Measurements from ENCODE around the gene AGBL2.
"Not testable (repeated sequence)": the region's sequence is repeated elsewhere in the genome, so short reads cannot be mapped to it uniquely, and the experiment has no call there.

The AGBL2 gene

DNA sequence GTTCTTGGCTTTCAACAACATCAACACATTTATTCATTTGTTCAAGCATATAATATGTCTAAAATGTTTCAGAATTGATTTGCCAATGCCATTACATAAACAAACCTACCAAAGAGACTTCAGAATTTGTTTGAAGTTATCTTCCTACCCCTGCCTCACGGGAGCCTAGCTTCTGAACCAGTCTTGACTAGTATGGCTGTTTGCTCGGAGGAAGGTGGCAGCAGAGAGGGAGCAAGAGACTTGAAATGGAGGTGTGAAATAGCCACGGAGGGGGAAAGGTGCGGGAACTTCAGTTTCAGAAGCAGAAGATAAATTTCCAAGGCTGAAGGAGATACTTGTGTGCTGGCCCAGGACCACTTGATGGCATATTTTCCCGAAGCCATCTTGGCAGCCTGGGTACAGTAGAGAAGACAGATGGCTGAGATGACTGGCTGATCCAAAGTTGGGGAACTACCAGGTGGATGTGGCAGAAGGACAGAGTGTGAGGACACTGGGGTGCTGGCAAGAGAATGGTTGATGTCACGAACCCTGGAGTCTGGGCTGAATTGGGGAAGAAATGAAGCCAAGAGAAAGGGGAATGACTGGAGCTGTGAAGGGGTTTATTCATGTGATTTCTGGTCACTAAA lies 58.8 kb downstream of the AGBL2 start:
- no peak overlapping the region for H3K4me3 ChIP-seq (ENCODE audit: low read length)
- no peak overlapping the region for H3K9ac ChIP-seq (ENCODE audit: low read length)
- H3K9me3 ChIP-seq (ENCODE audit: control insufficient read depth, low read length), result no peaks in the 10 kb centered on the region
- no peaks in the 10 kb centered on the region for H3K36me3 ChIP-seq (ENCODE audit: control insufficient read depth, insufficient read depth, low read length, severe bottlenecking)
- H3K27me3 ChIP-seq (replicated peaks; ENCODE audit: control insufficient read depth, insufficient read depth, low read length), result no peaks in the 10 kb centered on the region
- DNase-seq (ENCODE audit: low read depth), result no peak
- no peaks in the 10 kb centered on the region for H3K4me1 ChIP-seq (ENCODE audit: control insufficient read depth, insufficient read depth, low read length)

DNA sequence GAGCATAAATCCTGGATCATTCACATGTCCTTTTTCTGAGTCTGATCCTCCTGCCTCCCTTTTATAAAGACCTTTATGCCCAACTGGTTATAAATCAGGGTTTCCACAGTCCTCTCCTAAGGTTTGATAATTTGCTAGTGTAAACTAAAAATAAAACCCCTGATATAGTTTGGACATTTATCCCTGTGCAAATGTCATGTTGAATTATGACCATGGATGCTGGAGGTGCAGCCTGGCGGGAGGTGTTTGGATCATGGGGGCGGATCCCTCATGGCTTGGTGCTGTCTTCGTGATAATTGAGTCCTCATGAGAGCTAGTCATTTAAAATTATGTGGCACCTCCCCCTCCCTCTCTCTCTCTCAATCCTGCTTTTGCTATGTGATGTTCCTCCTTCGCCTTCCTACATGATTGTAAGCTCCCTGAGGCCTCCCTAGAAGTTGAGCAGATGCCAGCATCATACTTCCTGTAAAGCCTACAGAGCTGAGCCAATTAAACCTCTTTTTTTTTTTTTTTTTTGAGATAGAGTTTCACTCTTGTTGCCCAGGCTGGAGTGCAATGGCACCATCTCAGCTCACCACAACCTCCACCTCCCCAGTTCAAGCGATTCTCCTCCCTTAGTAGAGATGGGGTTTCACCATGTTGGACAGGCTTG lies 63.2 kb downstream of the AGBL2 start:
- H3K4me1 ChIP-seq (ENCODE audit: control insufficient read depth, insufficient read depth, low read length), result peaks cover 4% of the 10 kb centered on the region
- H3K36me3 ChIP-seq (ENCODE audit: control insufficient read depth, insufficient read depth, low read length, severe bottlenecking), result no peaks in the 10 kb centered on the region
- H3K27me3 ChIP-seq (replicated peaks; ENCODE audit: control insufficient read depth, insufficient read depth, low read length), result no peaks in the 10 kb centered on the region
- H3K9me3 ChIP-seq (ENCODE audit: control insufficient read depth, low read length), result no peaks in the 10 kb centered on the region
- no peak overlapping the region for H3K4me3 ChIP-seq (ENCODE audit: low read length)
- no peak for DNase-seq (ENCODE audit: low read depth)
- H3K9ac ChIP-seq (ENCODE audit: low read length), result no peak overlapping the region

DNA sequence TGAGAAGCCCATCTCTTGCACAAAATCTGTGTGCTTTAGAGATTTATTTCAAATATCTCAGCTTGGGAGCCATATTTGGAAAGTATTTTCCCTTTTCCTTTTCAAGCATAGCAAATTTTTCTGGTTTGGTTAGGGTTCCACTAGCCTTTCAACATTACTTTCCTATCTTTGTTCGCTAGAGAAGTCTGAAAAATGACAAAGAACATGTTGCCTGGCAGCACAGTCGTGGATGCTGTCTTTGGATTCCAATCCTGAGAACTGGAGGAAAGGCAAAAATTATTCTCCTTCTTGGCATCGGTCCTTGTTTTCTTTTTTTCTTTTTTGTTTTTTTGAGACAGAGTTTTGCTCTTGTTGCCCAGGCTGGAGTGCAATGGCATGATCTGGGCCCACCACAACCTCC lies 65.9 kb downstream of the AGBL2 start:
- H3K9ac ChIP-seq (ENCODE audit: low read length), result no peak overlapping the region
- no peaks in the 10 kb centered on the region for H3K36me3 ChIP-seq (ENCODE audit: control insufficient read depth, insufficient read depth, low read length, severe bottlenecking)
- no peaks in the 10 kb centered on the region for H3K9me3 ChIP-seq (ENCODE audit: control insufficient read depth, low read length)
- no peak for DNase-seq (ENCODE audit: low read depth)
- peaks cover 4% of the 10 kb centered on the region for H3K4me1 ChIP-seq (ENCODE audit: control insufficient read depth, insufficient read depth, low read length)
- no peaks in the 10 kb centered on the region for H3K27me3 ChIP-seq (replicated peaks; ENCODE audit: control insufficient read depth, insufficient read depth, low read length)
- H3K4me3 ChIP-seq (ENCODE audit: low read length), result no peak overlapping the region

DNA sequence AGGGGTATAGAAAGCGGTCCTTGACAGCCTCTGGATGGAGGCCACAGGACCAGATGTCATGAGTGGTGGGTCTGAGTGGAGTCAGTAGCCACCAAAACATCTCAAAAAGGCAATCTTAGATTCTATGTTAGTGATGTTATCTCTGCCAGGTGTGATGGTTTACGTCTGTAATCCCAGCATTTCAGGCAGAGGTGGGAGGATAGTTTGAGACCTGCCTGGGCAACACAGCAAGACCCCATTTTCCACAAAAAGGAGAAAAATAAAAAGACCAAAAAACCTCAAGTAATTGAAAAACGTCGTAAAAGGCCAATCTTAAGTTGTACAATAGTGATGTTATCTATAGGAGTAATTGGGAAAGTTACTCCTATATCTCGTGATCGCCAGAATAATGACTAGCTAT lies 69.2 kb downstream of the AGBL2 start:
- peaks cover 17% of the 10 kb centered on the region for H3K4me1 ChIP-seq (ENCODE audit: control insufficient read depth, insufficient read depth, low read length)

DNA sequence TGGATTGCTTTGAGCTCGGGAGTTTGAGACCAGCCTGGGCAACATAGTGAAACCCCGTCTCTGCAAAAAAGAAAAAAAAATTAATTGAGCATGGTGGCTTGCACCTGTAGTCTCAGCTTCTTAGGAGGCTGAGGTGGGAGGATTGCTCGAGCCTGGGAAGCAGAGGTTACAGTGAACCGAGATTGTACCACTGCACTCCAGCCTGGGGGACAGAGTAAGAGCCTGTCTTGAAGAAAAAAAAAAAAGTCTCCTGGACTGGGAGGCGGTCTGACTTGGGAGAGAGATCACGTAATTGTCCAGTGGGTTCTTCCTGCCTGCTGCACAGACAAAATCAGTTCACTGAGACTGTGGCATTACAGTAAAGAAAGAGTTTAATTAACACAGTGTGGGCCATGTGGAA lies 69.7 kb downstream of the AGBL2 start:
- Histone ChIP-seq H3K9me3 (ENCODE audit: control insufficient read depth, low read length) (no peaks in the 10 kb centered on the region), H3K4me1 (ENCODE audit: control insufficient read depth, insufficient read depth, low read length) (peaks cover 22% of the 10 kb centered on the region), H3K27me3 (replicated peaks; ENCODE audit: control insufficient read depth, insufficient read depth, low read length) (no peaks in the 10 kb centered on the region), H3K36me3 (ENCODE audit: control insufficient read depth, insufficient read depth, low read length, severe bottlenecking) (no peaks in the 10 kb centered on the region), H3K4me3 (ENCODE audit: low read length) (no peak overlapping the region), H3K9ac (ENCODE audit: low read length) (no peak overlapping the region)
- no peak for DNase-seq (ENCODE audit: low read depth)

More for the DNA sequence above, 69.2 kb downstream of the AGBL2 start:
- no peak for DNase-seq (ENCODE audit: low read depth)
- H3K36me3 ChIP-seq (ENCODE audit: control insufficient read depth, insufficient read depth, low read length, severe bottlenecking), result no peaks in the 10 kb centered on the region
- H3K27me3 ChIP-seq (replicated peaks; ENCODE audit: control insufficient read depth, insufficient read depth, low read length), result no peaks in the 10 kb centered on the region
- H3K9me3 ChIP-seq (ENCODE audit: control insufficient read depth, low read length), result no peaks in the 10 kb centered on the region
- H3K4me3 ChIP-seq (ENCODE audit: low read length), result no peak overlapping the region
- H3K9ac ChIP-seq (ENCODE audit: low read length), result no peak overlapping the region

DNA sequence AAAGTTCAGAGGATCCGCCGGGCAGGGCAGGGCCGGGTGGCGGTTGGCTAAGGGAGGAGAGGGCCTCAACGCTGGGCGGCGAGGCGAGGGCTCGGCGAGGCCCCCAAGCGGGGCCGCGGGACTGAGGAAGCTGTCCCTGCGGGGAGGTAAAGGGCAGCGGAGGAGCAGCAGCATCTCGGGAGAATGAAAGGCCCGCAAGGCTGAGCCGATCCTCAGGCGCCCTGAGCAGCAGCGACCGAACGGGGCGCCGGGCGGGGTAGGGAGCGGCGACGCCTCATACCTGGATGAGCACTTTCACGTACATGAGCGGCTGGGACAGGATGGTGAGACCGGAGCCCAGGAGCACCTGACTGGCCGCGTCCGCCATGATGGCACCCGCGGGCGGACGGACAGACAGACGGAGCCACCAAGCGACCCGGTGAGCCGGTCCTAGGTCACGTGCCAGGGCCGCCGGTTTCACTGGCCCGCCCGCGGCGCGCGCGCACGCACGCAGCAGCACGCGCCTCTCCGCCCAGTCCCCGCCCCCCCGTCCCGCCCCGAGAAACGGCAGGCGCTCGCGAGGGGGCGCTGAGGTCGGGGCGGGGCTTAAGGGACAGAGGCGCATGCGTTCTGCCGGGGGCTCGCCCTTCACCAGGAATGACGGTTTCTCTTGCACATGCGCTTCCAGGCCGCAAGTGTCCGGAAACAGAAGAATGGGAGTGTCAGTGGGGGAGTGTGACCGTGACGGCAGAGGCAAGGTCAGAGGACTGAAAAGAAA lies 72.9 kb downstream of the AGBL2 start, which contains the start of gene MTCH2:
Gene MTCH2, minus strand, starts transcription at position 461 of the 757 bp plus-strand sequence. Its CDS starts 94 bp downstream, at position 367.
- H3K9ac ChIP-seq (ENCODE audit: low read length), result peak within 1 kb of the TSS; percentile 99
- no peaks in the 10 kb centered on the region for H3K27me3 ChIP-seq (replicated peaks; ENCODE audit: control insufficient read depth, insufficient read depth, low read length)
- peaks cover 31% of the 10 kb centered on the region for H3K4me1 ChIP-seq (ENCODE audit: control insufficient read depth, insufficient read depth, low read length)
- peak; percentile 99 for DNase-seq (ENCODE audit: low read depth)
- no peaks in the 10 kb centered on the region for H3K9me3 ChIP-seq (ENCODE audit: control insufficient read depth, low read length)
- peak within 1 kb of the TSS; percentile 99 for H3K4me3 ChIP-seq (ENCODE audit: low read length)
- H3K36me3 ChIP-seq (ENCODE audit: control insufficient read depth, insufficient read depth, low read length, severe bottlenecking), result peaks cover 25% of the 10 kb centered on the region

DNA sequence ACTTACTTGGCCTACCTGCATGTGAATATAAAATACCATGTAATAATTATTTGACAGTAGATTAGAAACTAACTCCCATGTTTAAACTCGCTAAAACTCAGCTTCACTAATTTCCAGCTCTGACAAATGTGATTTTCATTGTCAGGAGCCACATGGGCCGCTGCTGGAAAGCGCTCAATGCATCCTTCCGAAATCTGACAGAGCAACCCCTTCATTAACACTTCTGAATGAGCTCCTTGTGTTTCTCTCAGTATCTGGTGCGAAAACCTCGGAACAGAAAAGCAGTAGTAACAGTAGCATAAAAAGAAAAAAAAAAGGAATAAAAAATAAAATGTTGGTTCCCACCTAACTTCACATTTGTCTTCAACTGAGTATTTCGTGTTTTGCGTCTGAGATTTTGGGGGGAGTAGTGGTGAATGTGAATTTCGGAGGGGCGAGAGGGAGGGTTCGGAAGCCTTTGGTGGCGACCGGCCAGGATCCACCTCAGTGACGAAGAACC lies 73.5 kb downstream of the AGBL2 start:
- Histone ChIP-seq H3K9ac (ENCODE audit: low read length) (peak overlapping the region; percentile 99), H3K4me1 (ENCODE audit: control insufficient read depth, insufficient read depth, low read length) (peaks cover 31% of the 10 kb centered on the region), H3K27me3 (replicated peaks; ENCODE audit: control insufficient read depth, insufficient read depth, low read length) (no peaks in the 10 kb centered on the region), H3K36me3 (ENCODE audit: control insufficient read depth, insufficient read depth, low read length, severe bottlenecking) (peaks cover 30% of the 10 kb centered on the region), H3K4me3 (ENCODE audit: low read length) (peak overlapping the region; percentile 99), H3K9me3 (ENCODE audit: control insufficient read depth, low read length) (no peaks in the 10 kb centered on the region)
- peak; percentile 36 for DNase-seq (ENCODE audit: low read depth)

DNA sequence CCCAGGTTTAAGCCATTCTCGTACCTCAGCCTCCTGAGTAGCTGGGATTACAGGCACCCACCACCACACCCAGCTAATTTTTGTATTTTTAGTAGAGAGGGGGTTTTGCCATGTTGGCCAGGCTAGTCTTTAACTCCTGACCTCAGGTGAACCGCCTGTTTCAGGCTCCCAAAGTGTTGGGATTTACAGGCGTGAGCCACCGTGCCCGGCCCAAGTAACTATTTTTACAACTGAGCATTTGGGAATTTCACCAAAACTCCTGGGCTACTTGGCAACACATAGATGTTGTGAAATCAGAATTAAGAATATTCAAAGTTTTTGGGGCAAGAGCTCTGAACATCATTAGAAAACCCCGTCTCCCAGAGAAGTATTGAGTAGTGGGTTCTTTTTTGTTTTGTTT lies 74.7 kb downstream of the AGBL2 start:
- Histone ChIP-seq H3K36me3 (ENCODE audit: control insufficient read depth, insufficient read depth, low read length, severe bottlenecking) (peaks cover 33% of the 10 kb centered on the region), H3K4me3 (ENCODE audit: low read length) (peak overlapping the region; percentile 99), H3K9ac (ENCODE audit: low read length) (peak overlapping the region; percentile 99), H3K4me1 (ENCODE audit: control insufficient read depth, insufficient read depth, low read length) (peaks cover 31% of the 10 kb centered on the region)
- H3K27me3 ChIP-seq (replicated peaks; ENCODE audit: control insufficient read depth, insufficient read depth, low read length); H3K9me3 ChIP-seq (ENCODE audit: control insufficient read depth, low read length): not testable (repeated sequence)
- DNase-seq (ENCODE audit: low read depth), result peak; percentile 41

DNA sequence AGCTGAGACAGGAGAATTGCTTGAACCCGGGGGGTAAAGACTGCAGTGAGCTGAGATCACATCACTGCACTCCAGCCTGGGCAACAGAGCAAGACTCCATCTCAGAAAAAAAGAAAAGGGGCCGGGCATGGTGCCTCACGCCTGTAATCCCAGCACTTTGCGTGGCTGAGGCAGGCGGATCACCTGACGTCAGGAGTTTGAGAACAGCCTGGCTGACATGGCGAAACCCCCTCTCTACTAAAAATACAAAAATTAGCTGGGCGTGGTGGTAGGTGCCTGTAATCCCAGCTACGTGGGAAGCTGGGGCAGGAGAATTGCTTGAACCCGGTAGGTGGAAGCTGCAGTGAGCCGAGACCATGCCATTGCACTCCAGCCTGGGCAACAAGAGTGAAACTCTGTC lies 78.8 kb downstream of the AGBL2 start:
- not testable (repeated sequence) for DNase-seq (ENCODE audit: low read depth); H3K27me3 ChIP-seq (replicated peaks; ENCODE audit: control insufficient read depth, insufficient read depth, low read length); H3K9me3 ChIP-seq (ENCODE audit: control insufficient read depth, low read length); H3K9ac ChIP-seq (ENCODE audit: low read length); H3K4me3 ChIP-seq (ENCODE audit: low read length)
- H3K36me3 ChIP-seq (ENCODE audit: control insufficient read depth, insufficient read depth, low read length, severe bottlenecking), result peaks cover 62% of the 10 kb centered on the region
- peaks cover 21% of the 10 kb centered on the region for H3K4me1 ChIP-seq (ENCODE audit: control insufficient read depth, insufficient read depth, low read length)

DNA sequence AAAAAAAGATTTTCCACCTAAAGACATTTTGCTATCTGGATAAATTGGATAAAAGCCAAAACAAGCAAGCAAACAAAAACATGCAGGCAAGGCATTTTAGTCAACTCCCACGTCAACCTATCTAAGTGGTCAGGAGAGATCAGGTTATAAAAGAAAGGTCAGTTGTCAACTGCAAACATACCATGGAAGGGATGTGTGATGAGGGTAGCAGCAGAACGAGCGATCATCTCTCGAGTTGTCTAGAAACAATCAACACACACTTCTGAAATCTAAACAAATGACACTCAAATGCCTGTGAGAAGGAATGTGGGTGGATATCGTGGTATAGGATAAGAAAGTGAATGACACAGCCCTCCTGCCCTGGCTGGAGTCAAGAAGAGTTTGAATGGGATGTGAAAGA lies 83.7 kb downstream of the AGBL2 start:
- Histone ChIP-seq H3K4me1 (ENCODE audit: control insufficient read depth, insufficient read depth, low read length) (no peaks in the 10 kb centered on the region), H3K4me3 (ENCODE audit: low read length) (no peak overlapping the region), H3K9ac (ENCODE audit: low read length) (no peak overlapping the region), H3K27me3 (replicated peaks; ENCODE audit: control insufficient read depth, insufficient read depth, low read length) (no peaks in the 10 kb centered on the region), H3K9me3 (ENCODE audit: control insufficient read depth, low read length) (no peaks in the 10 kb centered on the region), H3K36me3 (ENCODE audit: control insufficient read depth, insufficient read depth, low read length, severe bottlenecking) (peaks cover 80% of the 10 kb centered on the region)
- no peak for DNase-seq (ENCODE audit: low read depth)

DNA sequence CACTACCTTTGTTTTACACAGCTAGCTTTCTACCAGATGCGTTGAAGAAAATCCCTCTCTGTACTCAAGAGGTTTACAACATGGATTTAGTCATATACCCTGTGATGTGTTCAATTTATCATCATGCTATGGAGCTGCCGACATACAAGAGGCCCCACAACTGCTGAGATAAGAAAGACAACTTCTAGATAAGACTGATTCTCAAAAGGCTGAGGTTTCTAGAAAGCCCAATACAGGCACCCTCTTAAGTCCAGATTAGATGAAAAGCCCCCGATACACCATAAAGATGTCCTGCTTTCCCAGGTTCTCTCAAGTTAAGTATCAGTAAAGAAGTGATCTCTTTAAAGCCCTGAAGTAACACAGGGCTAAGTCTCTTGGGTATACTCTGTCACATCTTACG lies 87.1 kb downstream of the AGBL2 start:
- no peaks in the 10 kb centered on the region for H3K27me3 ChIP-seq (replicated peaks; ENCODE audit: control insufficient read depth, insufficient read depth, low read length)
- H3K4me3 ChIP-seq (ENCODE audit: low read length), result no peak overlapping the region
- H3K9ac ChIP-seq (ENCODE audit: low read length), result no peak overlapping the region
- no peaks in the 10 kb centered on the region for H3K9me3 ChIP-seq (ENCODE audit: control insufficient read depth, low read length)
- DNase-seq (ENCODE audit: low read depth), result no peak
- H3K36me3 ChIP-seq (ENCODE audit: control insufficient read depth, insufficient read depth, low read length, severe bottlenecking), result peaks cover 89% of the 10 kb centered on the region
- no peaks in the 10 kb centered on the region for H3K4me1 ChIP-seq (ENCODE audit: control insufficient read depth, insufficient read depth, low read length)

Measured in adipocyte (in vitro differentiated cells).